NCI-H82 treated with DMSO at 0.1 percent for 48 hours (cell line): ENCODE results near the gene SPOCK1.
"Not testable (repeated sequence)": the region's sequence is repeated elsewhere in the genome, so short reads cannot be mapped to it uniquely, and the experiment has no call there.

Experiments
- DNase-seq: peaks from one replicate; lab custom pipeline; 2025; ENCODE audit not compliant: unreplicated experiment; lab: John Stamatoyannopoulos, UW

Gene SPOCK1

DNA sequence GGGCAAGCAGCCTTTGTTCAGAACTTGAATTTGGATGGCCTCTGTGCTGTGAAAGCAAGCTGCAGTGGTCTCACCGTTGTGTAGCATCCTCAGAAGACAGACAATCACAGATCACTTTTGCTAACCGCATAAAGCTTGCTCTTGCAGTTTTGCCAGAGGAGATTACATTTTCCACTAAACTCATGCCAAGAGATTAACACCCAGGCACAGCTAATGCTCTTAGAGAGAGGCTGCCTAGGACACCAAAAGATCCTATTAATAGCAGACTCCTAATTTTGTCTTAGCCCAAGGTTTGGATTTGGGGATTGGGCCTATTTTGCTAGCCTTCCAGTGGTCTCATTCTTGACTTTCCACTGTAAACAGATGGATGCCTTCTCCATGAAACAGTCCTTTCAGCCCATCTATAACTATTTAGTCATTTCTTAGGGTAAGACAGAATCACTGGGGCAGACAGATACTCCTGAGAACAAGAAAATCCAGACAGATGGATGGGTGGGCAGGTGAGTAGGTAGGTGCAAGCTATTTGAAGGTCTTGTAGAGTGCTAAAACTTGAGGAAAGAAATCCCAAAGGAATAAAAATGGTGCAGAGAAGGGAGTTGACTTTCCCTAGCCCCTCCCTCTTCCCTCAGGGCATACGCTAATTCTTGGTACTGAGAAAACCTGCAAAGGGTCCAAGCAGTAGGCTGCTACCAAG, 506.2 kb downstream of the SPOCK1 start:
- DNase-seq = peak; percentile 93

DNA sequence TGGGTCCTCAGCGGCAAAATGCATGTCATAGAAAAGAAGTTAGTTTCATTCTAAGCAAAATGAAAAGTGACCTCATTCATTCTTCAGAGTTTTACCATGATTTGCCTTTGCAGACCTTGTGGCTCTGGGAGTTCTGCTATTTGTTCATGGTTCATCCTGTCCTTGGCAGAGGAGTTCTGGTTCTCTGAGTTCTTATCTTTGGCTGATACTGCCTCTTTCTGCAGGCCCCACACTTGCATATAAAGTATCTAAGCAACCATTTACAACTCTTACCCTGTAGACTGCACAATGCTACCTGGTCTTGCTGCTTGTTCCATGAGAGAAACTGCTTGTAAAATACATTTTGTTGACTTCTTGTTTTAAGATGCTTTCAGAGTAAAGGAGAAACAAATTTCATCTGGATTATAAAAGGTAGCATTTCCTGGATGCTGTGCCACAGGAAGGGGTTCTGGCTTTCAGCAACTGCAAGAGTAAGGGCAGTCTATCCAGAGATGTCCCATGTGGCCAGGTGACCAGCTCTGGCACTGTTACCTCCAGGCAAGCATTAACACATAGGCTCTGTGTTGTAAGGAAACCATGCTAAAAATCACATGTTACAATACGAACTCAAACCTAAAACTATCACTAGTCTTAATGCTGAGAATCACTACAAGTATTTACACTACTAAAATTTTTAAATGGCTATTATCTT, 513.2 kb downstream of the SPOCK1 start:
- DNase-seq = no peak

DNA sequence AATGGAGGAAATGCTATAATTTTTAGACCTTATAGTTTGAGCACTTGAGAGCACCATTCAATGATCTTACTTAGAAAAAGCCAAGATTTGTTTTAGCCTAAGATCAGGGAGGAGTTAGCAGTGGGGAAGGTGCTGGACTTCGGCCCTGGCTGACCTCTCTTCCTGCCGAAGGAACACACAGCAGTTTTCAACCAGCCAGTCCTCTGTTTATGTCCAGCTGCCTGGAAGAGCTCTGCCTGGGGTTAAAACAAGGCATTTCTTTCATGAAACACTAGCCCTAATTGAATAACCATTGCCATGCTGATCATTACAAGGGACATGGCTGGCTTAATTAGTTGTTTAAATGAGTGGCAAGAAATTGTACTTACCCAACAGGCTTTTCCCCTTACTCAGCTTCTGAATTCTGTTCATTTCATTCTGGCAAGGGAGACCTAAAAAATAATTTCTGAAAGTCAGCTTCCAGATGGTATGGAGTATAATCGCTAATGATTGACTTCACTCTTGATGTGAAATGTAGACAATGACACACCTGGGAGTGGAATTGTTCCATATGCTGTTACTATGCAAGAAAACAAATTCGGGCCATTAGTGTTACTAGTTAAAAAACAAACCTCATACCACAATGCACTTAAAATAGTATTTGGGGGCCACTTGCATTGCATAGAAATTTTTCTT, 514.2 kb downstream of the SPOCK1 start:
- DNase-seq = no peak

DNA sequence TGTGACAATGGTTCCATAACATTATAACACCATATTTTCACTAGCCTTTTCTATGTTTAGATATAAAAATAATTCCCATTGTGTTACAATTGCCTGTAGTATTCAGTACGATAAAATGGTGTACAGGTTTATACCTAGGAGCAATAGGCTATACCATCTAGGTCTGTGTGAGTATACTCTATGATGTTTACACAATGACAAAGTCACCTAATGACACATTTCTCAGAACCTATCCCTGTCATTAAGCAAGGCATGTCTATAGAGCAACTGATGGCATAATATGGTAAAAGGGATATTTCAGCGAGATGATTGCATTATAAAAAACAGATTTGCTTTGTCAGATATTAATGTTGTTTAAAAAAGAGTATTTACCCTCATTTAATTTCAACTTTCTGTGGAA, 517.2 kb downstream of the SPOCK1 start:
- no peak for DNase-seq

DNA sequence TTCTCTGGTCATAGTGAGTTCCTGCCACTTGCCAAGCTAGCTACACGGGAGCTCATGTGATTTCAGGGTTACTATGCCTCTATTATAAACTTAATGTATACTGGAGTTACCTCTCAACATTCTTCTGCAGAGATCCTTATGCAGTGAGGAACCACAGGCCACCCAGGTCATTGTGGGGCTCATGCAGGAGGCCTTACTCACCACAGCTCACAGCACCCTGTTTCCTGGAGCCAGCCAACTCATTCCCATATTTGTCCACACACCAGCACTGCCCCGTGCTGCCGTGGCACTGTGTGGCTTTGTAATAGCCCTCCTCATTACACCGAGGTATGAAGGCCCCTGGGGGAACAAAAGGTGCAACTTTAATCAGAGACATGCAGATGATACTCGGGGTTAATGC, 520.0 kb downstream of the SPOCK1 start:
- DNase-seq = no peak

DNA sequence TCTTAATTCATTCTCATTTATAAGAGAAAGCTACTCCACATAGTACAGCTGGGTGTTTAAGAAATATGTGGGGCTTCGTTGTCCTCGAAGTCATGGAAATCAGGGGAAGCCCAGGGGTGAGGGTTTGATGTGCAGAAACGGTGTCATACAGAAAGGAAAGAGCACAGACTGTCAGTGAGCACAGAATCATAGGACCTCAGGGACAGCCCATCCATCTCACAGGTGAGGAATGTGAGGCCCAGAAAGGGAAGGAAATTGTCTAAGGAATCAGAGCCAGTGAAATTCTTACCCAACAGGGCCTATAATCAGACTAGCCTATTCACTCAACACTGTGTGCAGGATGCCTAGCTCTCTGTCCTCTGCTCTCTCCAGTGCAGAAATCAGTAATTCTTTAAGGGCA, 535.6 kb downstream of the SPOCK1 start:
- DNase-seq = no peak

DNA sequence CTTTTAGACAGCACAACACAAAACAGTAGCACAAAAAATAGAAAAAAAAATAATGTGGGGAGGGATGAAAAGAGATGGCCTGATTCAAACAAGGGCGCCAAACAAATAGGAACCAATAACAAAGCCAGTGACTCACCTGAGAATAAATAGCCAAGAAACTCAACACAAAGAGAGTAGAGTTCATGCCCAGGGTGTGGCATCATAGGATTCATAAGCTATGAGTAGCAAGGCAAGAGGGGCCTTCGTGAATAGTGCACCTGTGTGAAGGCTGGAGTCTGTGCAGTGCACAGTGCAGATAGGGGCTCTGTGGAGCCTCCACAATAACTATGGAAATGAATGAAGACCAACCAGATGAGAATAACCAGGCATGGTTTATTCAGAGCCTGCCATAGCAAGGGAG, 541.7 kb downstream of the SPOCK1 start:
- DNase-seq = no peak

DNA sequence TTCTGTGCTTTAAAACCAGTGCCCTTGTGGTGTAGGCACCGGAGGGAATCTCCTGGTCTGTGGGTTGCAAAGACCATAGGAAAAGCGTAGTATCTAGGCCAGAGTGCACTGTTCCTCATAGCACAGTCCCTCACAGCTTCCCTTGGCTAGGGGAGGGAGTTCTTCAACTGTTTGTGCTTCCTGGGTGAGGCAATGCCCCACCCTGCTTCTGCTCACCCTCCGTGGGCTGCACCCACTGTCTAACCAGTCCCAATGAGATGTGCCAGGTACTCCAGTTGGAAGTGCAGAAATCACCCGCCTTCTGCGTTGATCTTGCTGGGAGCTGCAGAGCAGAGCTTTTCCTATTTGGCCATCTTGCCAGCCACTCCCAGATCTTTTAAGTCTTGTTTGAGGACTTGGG, 545.0 kb downstream of the SPOCK1 start:
- DNase-seq = not testable (repeated sequence)

DNA sequence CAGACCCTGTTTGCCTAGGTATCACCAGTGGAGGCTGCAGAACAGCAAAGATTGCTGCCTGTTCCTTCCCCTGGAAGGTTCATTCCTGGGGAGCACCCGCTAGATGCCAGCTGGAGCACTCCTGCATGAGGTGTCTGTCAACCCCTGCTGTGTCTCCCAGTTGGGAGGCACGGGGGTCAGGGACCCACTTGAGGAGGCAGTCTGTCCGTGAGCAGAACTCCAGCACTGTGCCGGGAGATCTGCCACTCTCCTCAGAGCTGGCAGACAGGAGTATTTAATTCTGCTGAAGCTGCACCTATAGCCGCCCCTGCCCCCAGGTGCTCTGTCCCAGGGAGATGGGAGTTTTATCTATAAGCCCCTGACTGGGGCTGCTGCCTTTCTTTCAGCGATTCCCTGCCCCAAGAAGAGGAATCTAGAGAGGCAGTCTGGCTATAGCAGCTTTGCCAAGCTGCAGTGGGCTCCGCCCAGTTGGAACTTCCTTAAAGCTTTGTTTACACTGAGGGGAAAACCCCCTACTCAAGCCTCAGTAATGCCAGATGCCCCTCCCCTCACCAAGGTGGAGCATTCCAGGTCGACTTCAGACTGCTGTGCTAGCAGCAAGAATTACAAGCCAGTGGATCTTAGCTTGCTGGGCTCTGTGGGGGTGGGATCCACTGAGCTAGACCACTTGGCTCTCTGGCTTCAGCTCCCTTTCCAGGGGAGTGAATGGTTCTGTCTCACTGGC, 545.6 kb downstream of the SPOCK1 start:
- peak; percentile 4 for DNase-seq

DNA sequence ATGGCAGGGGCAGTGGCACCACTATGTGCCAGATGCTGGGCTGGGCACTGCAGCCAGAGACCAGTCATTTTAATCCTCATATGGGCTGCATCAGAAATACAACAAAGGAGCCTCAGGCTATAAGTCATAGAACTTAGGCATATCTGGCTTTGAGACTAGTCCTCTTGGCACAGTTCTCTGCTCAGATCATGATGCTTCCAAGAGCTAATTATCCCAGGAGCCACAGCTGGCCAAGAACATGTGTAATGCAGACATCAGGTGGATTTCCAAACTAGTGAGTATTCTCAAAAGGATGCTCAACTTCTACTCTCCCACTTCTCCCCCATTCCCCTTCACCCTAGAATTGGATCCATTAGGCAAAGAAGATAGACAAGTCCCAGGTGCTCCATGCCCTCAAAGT, 571.6 kb downstream of the SPOCK1 start:
- no peak for DNase-seq

DNA sequence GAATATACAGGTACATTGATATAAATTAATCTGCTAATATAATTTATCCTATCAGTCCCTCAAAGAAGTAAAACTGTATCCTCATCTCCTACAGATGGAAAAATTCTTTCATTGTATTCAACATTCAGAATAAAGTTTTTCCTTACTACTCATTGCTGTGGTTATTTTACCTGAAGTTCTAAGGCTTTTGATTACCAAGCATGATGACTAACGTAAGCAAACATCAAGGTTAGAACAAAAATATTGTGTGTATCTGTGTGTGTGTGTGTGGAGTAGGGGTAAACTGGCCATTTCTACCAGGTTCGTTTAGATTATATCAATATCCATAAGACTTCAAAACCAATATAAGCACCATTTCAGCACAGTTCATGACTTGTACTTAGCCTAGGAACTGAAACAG, 573.1 kb downstream of the SPOCK1 start:
- no peak for DNase-seq
